H1 (cell line): ENCODE results near the gene ZNF577. TPM values are rescaled to one million over a fixed set of nuclear protein-coding genes. Genes with fewer than 3 reads are reported as not detected.

Source experiments
- CTCF ChIA-PET: fragments of 300-600 bp; sonication (Branson Sonifier 250); formaldehyde crosslinking; loops from one replicate; lab custom pipeline; 2021; ENCODE audit not compliant: partially characterized antibody; lab: Charles Lee
- POLR2A ChIA-PET: fragments of 300-600 bp; sonication (Branson Sonifier 250); formaldehyde crosslinking; loops from one replicate; lab custom pipeline; 2021; ENCODE audit warnings: inconsistent platforms; ENCODE audit not compliant: partially characterized antibody; lab: Charles Lee
- DNase-seq, 2 experiments: peaks; one replicate each; pipeline versions ENCODE4 v3.0.0 to v3.0.0-alpha.2; 2010 to 2022; ENCODE audit warnings: low spot score in 2 of 2, low read depth in 1 of 2, mixed read lengths in 1 of 2
- FAIRE-seq: peaks from 2 replicates; lab custom pipeline; 2011; peaks lifted over from hg19 to GRCh38; lab: Jason Lieb, UNC
- H2AFZ ChIP-seq: 2 replicates; pipeline ENCODE4 v1.8.1; 2012; ENCODE audit warnings: low read length, inconsistent platforms
- H2AK5ac ChIP-seq: 2 replicates; pipeline ENCODE4 v1.6.1; 2013; ENCODE audit warnings: low read depth, low read length
- H2BK120ac ChIP-seq: replicated peaks from 2 replicates; pipeline ENCODE3; 2013; ENCODE audit warnings: low read depth, low read length, inconsistent platforms
- H2BK12ac ChIP-seq: 2 replicates; pipeline ENCODE4 v1.6.1; 2013; ENCODE audit warnings: low read depth, low read length
- H2BK15ac ChIP-seq: 2 replicates; pipeline ENCODE4 v1.6.1; 2013; ENCODE audit warnings: low read length
- H2BK20ac ChIP-seq: 2 replicates; pipeline ENCODE4 v1.6.1; 2013; ENCODE audit warnings: low read length
- H2BK5ac ChIP-seq: 2 replicates; pipeline ENCODE4 v1.6.1; 2013; ENCODE audit warnings: low read depth, low read length
- H3K14ac ChIP-seq: 2 replicates; pipeline ENCODE4 v1.6.1; 2013; ENCODE audit warnings: inconsistent platforms; ENCODE audit not compliant: insufficient read length
- H3K18ac ChIP-seq: 2 replicates; pipeline ENCODE4 v1.6.1; 2013; ENCODE audit warnings: low read length; ENCODE audit errors: extremely low read depth
- H3K23ac ChIP-seq: 2 replicates; pipeline ENCODE4 v1.6.1; 2013; ENCODE audit warnings: inconsistent platforms; ENCODE audit not compliant: insufficient read length
- H3K23me2 ChIP-seq: 2 replicates; pipeline ENCODE4 v1.6.1; 2013; ENCODE audit warnings: low read depth, low read length
- H3K27ac ChIP-seq: 2 replicates; pipeline ENCODE4 v1.6.1; 2011; ENCODE audit warnings: low read depth, low read length, inconsistent platforms
- H3K27me3 ChIP-seq, 4 experiments: replicated peaks in 1 of 4; 1 replicate in 1 of 4; 2 replicates in 3 of 4; pipeline versions ENCODE4 v1.6.1 to v1.8.1; 2011 to 2013; ENCODE audit warnings: low read length in 3 of 4, mild to moderate bottlenecking in 3 of 4, inconsistent platforms in 2 of 4, mixed read lengths in 2 of 4, moderate library complexity in 1 of 4; ENCODE audit not compliant: control insufficient read depth in 3 of 4, insufficient read depth in 3 of 4; ENCODE audit errors: extremely low read depth in 1 of 4
- H3K36me3 ChIP-seq, 4 experiments: 2 replicates each; pipeline versions ENCODE4 v1.6.1 to v1.8.1; 2011 to 2013; ENCODE audit warnings: mild to moderate bottlenecking in 4 of 4, low read length in 3 of 4, moderate library complexity in 2 of 4, control low read depth in 1 of 4, inconsistent platforms in 1 of 4; ENCODE audit not compliant: insufficient read depth in 4 of 4, control insufficient read depth in 2 of 4
- H3K4ac ChIP-seq: replicated peaks from 2 replicates; pipeline ENCODE3; 2013; ENCODE audit warnings: low read length, low read depth, mixed read lengths, inconsistent platforms; ENCODE audit not compliant: insufficient read length
- H3K4me1 ChIP-seq, 4 experiments: replicated peaks in 1 of 4; 1 replicate in 1 of 4; 2 replicates in 3 of 4; pipeline versions ENCODE4 v1.6.1 to v1.8.1; 2011 to 2013; ENCODE audit warnings: low read length in 3 of 4, inconsistent platforms in 2 of 4, mixed read lengths in 1 of 4; ENCODE audit not compliant: insufficient read depth in 4 of 4, control insufficient read depth in 3 of 4
- H3K4me2 ChIP-seq, 2 experiments: 2 replicates each; pipeline versions ENCODE4 v1.6.1 to v1.8.1; 2011 to 2013; ENCODE audit warnings: low read depth in 2 of 2, low read length in 2 of 2, control low read depth in 1 of 2, inconsistent platforms in 1 of 2, mild to moderate bottlenecking in 1 of 2; ENCODE audit not compliant: insufficient read depth in 1 of 2
- H3K4me3 ChIP-seq, 4 experiments: fragments of 200-600, 300-600 bp in 1 of 4; sonication (generic), shearing (Covaris generic), sonication (Bioruptor Twin) in 1 of 4; 2 replicates each; pipeline versions ENCODE4 v1.5.1 to v1.8.1; 2011 to 2016; ENCODE audit warnings: low read length in 4 of 4, low read depth in 3 of 4, control low read depth in 2 of 4, inconsistent platforms in 2 of 4, mild to moderate bottlenecking in 2 of 4, mixed read lengths in 1 of 4, moderate library complexity in 1 of 4; ENCODE audit not compliant: insufficient read depth in 2 of 4; ENCODE audit errors: extremely low read depth in 1 of 4
- H3K56ac ChIP-seq: replicated peaks from 2 replicates; pipeline ENCODE3; 2013; ENCODE audit warnings: low read depth, mild to moderate bottlenecking, mixed read lengths, low read length, inconsistent platforms; ENCODE audit not compliant: insufficient read length
- H3K79me1 ChIP-seq: 2 replicates; pipeline ENCODE4 v1.6.1; 2013; ENCODE audit warnings: low read depth, low read length, control low read depth
- H3K79me2 ChIP-seq, 2 experiments: 2 replicates each; pipeline versions ENCODE4 v1.6.1 to v1.8.1; 2012 to 2013; ENCODE audit warnings: low read length in 2 of 2, mild to moderate bottlenecking in 2 of 2, inconsistent platforms in 1 of 2; ENCODE audit not compliant: insufficient read depth in 2 of 2, control insufficient read depth in 1 of 2
- H3K9ac ChIP-seq, 4 experiments: replicated peaks in 1 of 4; 1 replicate in 1 of 4; 2 replicates in 3 of 4; pipeline versions ENCODE4 v1.6.1 to v1.8.1; 2011 to 2013; ENCODE audit warnings: low read depth in 3 of 4, low read length in 3 of 4, control low read depth in 2 of 4, mild to moderate bottlenecking in 2 of 4, moderate library complexity in 2 of 4, inconsistent platforms in 1 of 4; ENCODE audit errors: extremely low read depth in 1 of 4
- H3K9me3 ChIP-seq, 2 experiments: 2 replicates each; pipeline versions ENCODE4 v1.6.1 to v1.8.1; 2012 to 2013; ENCODE audit warnings: mild to moderate bottlenecking in 2 of 2, moderate library complexity in 2 of 2, control low read depth in 1 of 2, inconsistent platforms in 1 of 2, low read depth in 1 of 2, low read length in 1 of 2, mixed read lengths in 1 of 2; ENCODE audit not compliant: insufficient read depth in 2 of 2
- H4K20me1 ChIP-seq, 2 experiments: replicated peaks in 1 of 2; 2 replicates each; pipeline versions ENCODE3 to v1.8.1; 2011 to 2013; ENCODE audit warnings: inconsistent platforms in 2 of 2, low read length in 2 of 2, mild to moderate bottlenecking in 1 of 2; ENCODE audit not compliant: insufficient read depth in 2 of 2, control insufficient read depth in 1 of 2
- H4K5ac ChIP-seq: 2 replicates; pipeline ENCODE4 v1.6.1; 2013; ENCODE audit warnings: low read length, low read depth, mixed read lengths, inconsistent platforms; ENCODE audit not compliant: insufficient read length
- H4K8ac ChIP-seq: 2 replicates; pipeline ENCODE4 v1.8.0; 2013; ENCODE audit warnings: mild to moderate bottlenecking, moderate library complexity, low read length, inconsistent platforms; ENCODE audit not compliant: insufficient read depth; ENCODE audit errors: extremely low read depth
- H4K91ac ChIP-seq: replicated peaks from 2 replicates; pipeline ENCODE3; 2013; ENCODE audit warnings: low read length, mixed read lengths, inconsistent platforms; ENCODE audit not compliant: insufficient read length
- KDM5A ChIP-seq: fragments of 200-600 bp; IDR thresholded peaks from 2 replicates; pipeline ENCODE4 v1.7.1; 2012; ENCODE audit warnings: mild to moderate bottlenecking, low read length, inconsistent platforms, mixed read lengths
- ZNF274 ChIP-seq: IDR thresholded peaks from 2 replicates; pipeline ENCODE4 v1.7.0; 2012; ENCODE audit warnings: low read length, borderline replicate concordance; ENCODE audit errors: extremely low read depth
- WGBS, 2 experiments: shearing (Covaris generic) in 1 of 2; methylation state at CpG; one replicate each; pipeline versions ENCODE4 v1.1.6 to v1.1.7; 2013 to 2015; ENCODE audit warnings: low lambda C conversion rate in 2 of 2, mixed read lengths in 2 of 2, inconsistent platforms in 1 of 2, low coverage in 1 of 2, missing lambda C conversion rate in 1 of 2; ENCODE audit not compliant: insufficient replicate concordance in 2 of 2, insufficient coverage in 1 of 2, insufficient read length in 1 of 2; ENCODE audit errors: extremely low coverage in 1 of 2, missing lambda C conversion rate in 1 of 2; 5-methylcytosine and 5-hydroxymethylcytosine counted together
- polyA plus RNA-seq, 7 experiments: library from polyadenylated mRNA; depleted of rRNA in 3 of 7; stranded (reverse) in 5 of 7; unstranded in 2 of 7; fragments of >200 nt in 5 of 7; fragments of 200-250 nt in 2 of 7; gene quantifications; 1 replicate in 5 of 7; 2 replicates in 1 of 7; 4 replicates in 1 of 7; pipeline versions ENCODE4 v1.2.1 to v1.2.3, GENCODE V29; 2011 to 2013; ENCODE audit warnings: missing spikeins in 2 of 7, mixed read lengths in 2 of 7
- total RNA-seq: library from RNA; stranded (reverse); fragmentation: NEBNext Ultra II Directional; extraction: Animal tissue kit (Norgen Biotek cat#: 25700); gene quantifications from 2 replicates; pipeline ENCODE4 v1.2.1, GENCODE V29; 2021

Gene ZNF577
- total and polyA plus RNA-seq, 2 of the 8 experiments (the other 6 are each of a cell fraction or from before 2014, with no cell fraction given), result 13.8 to 14.9 TPM

GRCh38 chr19:51861870-51862622 is 25.7 kb downstream of the ZNF577 start:
- H2BK5ac ChIP-seq, result no peak overlapping the region
- H3K18ac ChIP-seq, result no peak overlapping the region
- H2AK5ac ChIP-seq, result no peak overlapping the region
- no peak overlapping the region for H3K4ac ChIP-seq
- H2BK20ac ChIP-seq, result no peak overlapping the region
- H4K8ac ChIP-seq, result no peak overlapping the region
- H3K14ac ChIP-seq, result no peak overlapping the region
- H3K4me1 ChIP-seq, result no peaks in the 10 kb centered on the region
- H2BK15ac ChIP-seq, result no peak overlapping the region
- no peak overlapping the region for H2BK12ac ChIP-seq
- no peaks in the 10 kb centered on the region for H3K79me2 ChIP-seq
- no peak overlapping the region for H3K9ac ChIP-seq
- DNase-seq (no peak), FAIRE-seq (no peak)
- no peaks in the 10 kb centered on the region for H3K23me2 ChIP-seq
- no peak overlapping the region; a peak in 1 of 8 replicates for H3K4me3 ChIP-seq
- H2AFZ ChIP-seq, result no peak overlapping the region
- H4K5ac ChIP-seq, result no peak overlapping the region
- CTCF ChIA-PET, result no interaction called here
- no peak overlapping the region for H3K27ac ChIP-seq
- no peak overlapping the region for H2BK120ac ChIP-seq
- H4K20me1 ChIP-seq, result no peaks in the 10 kb centered on the region
- TF ChIP-seq ZNF274, result peak; percentile 96
- TF ChIP-seq KDM5A, result no peak
- H3K79me1 ChIP-seq, result no peaks in the 10 kb centered on the region
- H3K9me3 ChIP-seq, result peaks cover 81 to 91% of the 10 kb centered on the region in 2 experiments
- POLR2A ChIA-PET, result interaction anchor here (0.9 to 3.8 kb wide), 5 partner anchors 10 to 168 kb away, joined by 3 to 23 read pairs (median 6); no protein-coding TSS in a partner anchor
- no peaks in the 10 kb centered on the region for H3K27me3 ChIP-seq
- WGBS, 2 experiments, result 84% methylated on average over 2 of the region's 2 CpGs; no CpG with 5 or more reads in 1 of the 2 experiments
- H3K4me2 ChIP-seq, result no peak overlapping the region
- H3K56ac ChIP-seq, result no peak overlapping the region
- H3K23ac ChIP-seq, result no peak overlapping the region
- peaks cover 0 to 83% (median 46%) of the 10 kb centered on the region in 4 experiments; a peak in 6 of 8 replicates for H3K36me3 ChIP-seq
- H4K91ac ChIP-seq, result no peak overlapping the region
